Measurements from ENCODE around the gene ALLC. TPM values are rescaled to one million over a fixed set of nuclear protein-coding genes. Genes with fewer than 3 reads are reported as not detected.

Gene ALLC
- total and polyA plus RNA-seq, 4 donors, result 0.09 to 1.4 (median 0.74) TPM

GRCh38 chr2:3664118-3664517 is 6.1 kb downstream of the ALLC start:
- H3K4me1 ChIP-seq (ENCODE audit: control insufficient read depth in 4 of 4, insufficient read depth in 4 of 4, low read length in 3 of 4), result no peaks in the 10 kb centered on the region
- 61% methylated on average over 3 of the region's 3 CpGs for WGBS
- no peaks in the 10 kb centered on the region for H3K36me3 ChIP-seq (ENCODE audit: control insufficient read depth in 4 of 4, insufficient read depth in 3 of 4, low read depth in 1 of 4, low read length in 3 of 4)
- no peak overlapping the region for H3K27ac ChIP-seq (ENCODE audit: low read depth in 1 of 2, low read length in 2 of 2)
- H3K4me3 ChIP-seq (ENCODE audit: low read depth in 1 of 3, low read length in 3 of 3), result no peak overlapping the region
- H3K9me3 ChIP-seq (ENCODE audit: control insufficient read depth in 4 of 4, low read length in 3 of 4), result no peaks in the 10 kb centered on the region
- no peak for DNase-seq (ENCODE audit: low spot score)
- no peaks in the 10 kb centered on the region for H3K27me3 ChIP-seq (ENCODE audit: control insufficient read depth in 4 of 4, insufficient read depth in 4 of 4, low read length in 3 of 4)
- TF ChIP-seq ZBTB33 (IDR thresholded peaks at IDR 0.05) (no peak), NR2F2 (IDR thresholded peaks at IDR 0.05) (no peak), CTCF (IDR thresholded peaks at IDR 0.05; ENCODE audit: low read depth, low read length, missing input control) (no peak), YY1 (IDR thresholded peaks at IDR 0.05) (no peak), TAF1 (conservative IDR thresholded peaks at IDR 0.05) (no peak)
- no peak overlapping the region for H3K9ac ChIP-seq (ENCODE audit: low read depth in 1 of 2, low read length in 2 of 2)

- Histone ChIP-seq H3K27ac (ENCODE audit: low read depth in 1 of 2, low read length in 2 of 2) (no peak overlapping the region), H3K36me3 (ENCODE audit: control insufficient read depth in 4 of 4, insufficient read depth in 3 of 4, low read depth in 1 of 4, low read length in 3 of 4) (no peaks in the 10 kb centered on the region), H3K9me3 (ENCODE audit: control insufficient read depth in 4 of 4, low read length in 3 of 4) (no peaks in the 10 kb centered on the region), H3K9ac (ENCODE audit: low read depth in 1 of 2, low read length in 2 of 2) (no peak overlapping the region), H3K27me3 (ENCODE audit: control insufficient read depth in 4 of 4, insufficient read depth in 4 of 4, low read length in 3 of 4) (no peaks in the 10 kb centered on the region), H3K4me3 (ENCODE audit: low read depth in 1 of 3, low read length in 3 of 3) (no peak overlapping the region), H3K4me1 (ENCODE audit: control insufficient read depth in 4 of 4, insufficient read depth in 4 of 4, low read length in 3 of 4) (no peaks in the 10 kb centered on the region)
- TF ChIP-seq REST (IDR thresholded peaks at IDR 0.05) (no peak), HNF4A (conservative IDR thresholded peaks at IDR 0.05) (no peak), TAF1 (conservative IDR thresholded peaks at IDR 0.05) (no peak), RXRA (IDR thresholded peaks at IDR 0.05) (no peak), NR2F2 (IDR thresholded peaks at IDR 0.05) (no peak), JUND (IDR thresholded peaks at IDR 0.05) (no peak), MAX (IDR thresholded peaks at IDR 0.05) (no peak), YY1 (IDR thresholded peaks at IDR 0.05) (no peak), ATF3 (IDR thresholded peaks at IDR 0.05) (no peak), CTCF (IDR thresholded peaks at IDR 0.05; ENCODE audit: low read depth, low read length, missing input control) (no peak), EGR1 (IDR thresholded peaks at IDR 0.05; ENCODE audit: low read depth in 2 of 2) (no peak), RAD21 (IDR thresholded peaks at IDR 0.05) (no peak), FOXA1 (IDR thresholded peaks at IDR 0.05) (no peak), GABPA (IDR thresholded peaks at IDR 0.05 in 1 of 2, conservative IDR thresholded peaks at IDR 0.05 in 1 of 2) (no peak), FOXA2 (IDR thresholded peaks at IDR 0.05) (no peak), HNF4G (IDR thresholded peaks at IDR 0.05) (no peak), SP1 (IDR thresholded peaks at IDR 0.05) (no peak), ZBTB33 (IDR thresholded peaks at IDR 0.05) (no peak)
- WGBS, result 84% methylated on average over 8 of the region's 8 CpGs
- DNase-seq (ENCODE audit: low spot score), result no peak
Measured at GRCh38 chr2:3664925-3665324, 6.9 kb downstream of the ALLC start.

All from liver (tissue), 9 donors.